SU-DHL-6 (cell line): ENCODE data around the gene PROX1.

Source experiments
- CTCF ChIP-seq: fragments of 200-600 bp; sonication (generic); IDR thresholded peaks from one replicate; pipeline ENCODE4 v1.5.1; 2017; ENCODE audit warnings: antibody characterized with exemption, mild to moderate bottlenecking, low read length, moderate library complexity; ENCODE audit not compliant: insufficient read depth, poor library complexity, severe bottlenecking
- EZH2phosphoT487 ChIP-seq: fragments of 200-600 bp; sonication (generic), shearing (Covaris generic); conservative IDR thresholded peaks from 2 replicates; pipeline ENCODE4 v1.6.1; 2018; ENCODE audit warnings: mild to moderate bottlenecking, antibody characterized with exemption, low read length, moderate library complexity, mixed read lengths

- TF ChIP-seq CTCF (no peak), EZH2phosphoT487 (no peak)
Observed at GRCh38 chr1:214066190-214066589, 78.4 kb downstream of the PROX1 start.
